GM23338 (cell line): ENCODE results near the gene STX17. TPM values are rescaled to one million over a fixed set of nuclear protein-coding genes. Genes with fewer than 3 reads are reported as not detected.

Experiments used
- ATAC-seq: fragments of 200-7000 bp; cut with Tn5 transposase; 3 replicates; pipeline ENCODE4 v1.9.1; 2020
- DNase-seq: peaks from one replicate; pipeline ENCODE4 v3.0.0-alpha.2; 2015; ENCODE audit warnings: low spot score
- H2AFZ ChIP-seq: fragments of 200-600 bp; sonication (generic); 2 replicates; pipeline ENCODE4 v1.8.0; 2016; ENCODE audit warnings: antibody characterized with exemption, mild to moderate bottlenecking, moderate library complexity
- H3F3A ChIP-seq: fragments of 200-600 bp; sonication (generic); replicated peaks from 2 replicates; pipeline ENCODE4 v1.8.0; 2017; ENCODE audit warnings: antibody characterized with exemption, mixed run types, low read depth
- H3K27ac ChIP-seq: fragments of 200-600 bp; sonication (generic); 2 replicates; pipeline ENCODE4 v1.6.1; 2016; ENCODE audit warnings: low read depth
- H3K27me3 ChIP-seq: fragments of 200-600 bp; sonication (generic); 2 replicates; pipeline ENCODE4 v1.8.0; 2016; ENCODE audit warnings: mild to moderate bottlenecking, mixed run types, moderate library complexity; ENCODE audit not compliant: insufficient read depth
- H3K36me3 ChIP-seq: fragments of 200-600 bp; sonication (generic); 2 replicates; pipeline ENCODE4 v1.8.0; 2016; ENCODE audit warnings: mild to moderate bottlenecking; ENCODE audit not compliant: insufficient read depth
- H3K4me1 ChIP-seq: fragments of 200-600 bp; sonication (generic); 2 replicates; pipeline ENCODE4 v1.8.0; 2016; ENCODE audit warnings: mild to moderate bottlenecking, moderate library complexity; ENCODE audit not compliant: insufficient read depth
- H3K4me2 ChIP-seq: fragments of 200-600 bp; sonication (generic); 2 replicates; pipeline ENCODE4 v1.7.1; 2017; ENCODE audit warnings: mixed run types
- H3K4me3 ChIP-seq: fragments of 200-600 bp; sonication (generic); 2 replicates; pipeline ENCODE4 v1.6.1; 2016; ENCODE audit warnings: mixed run types
- H3K79me2 ChIP-seq: fragments of 200-600 bp; sonication (generic); replicated peaks from 2 replicates; pipeline ENCODE4 v1.8.0; 2017; ENCODE audit warnings: mild to moderate bottlenecking; ENCODE audit not compliant: insufficient read depth
- H3K9me2 ChIP-seq: fragments of 200-600 bp; sonication (generic); 2 replicates; pipeline ENCODE4 v1.8.0; 2017; ENCODE audit not compliant: insufficient read depth
- H4K20me1 ChIP-seq: fragments of 200-600 bp; sonication (generic); replicated peaks from 2 replicates; pipeline ENCODE4 v1.8.0; 2017; ENCODE audit warnings: mild to moderate bottlenecking; ENCODE audit not compliant: insufficient read depth
- H3K27ac Mint-ChIP-seq: 2 replicates; pipeline ENCODE4 v1.8.0; 2020; ENCODE audit warnings: inconsistent platforms, mild to moderate bottlenecking, moderate library complexity, mixed read lengths
- H3K27me3 Mint-ChIP-seq: 3 replicates; pipeline ENCODE4 v1.8.0; 2022; ENCODE audit warnings: low read depth, mild to moderate bottlenecking, moderate library complexity, mixed read lengths, inconsistent platforms; ENCODE audit not compliant: insufficient read depth, poor library complexity
- H3K36me3 Mint-ChIP-seq: 3 replicates; pipeline ENCODE4 v1.8.0; 2021; ENCODE audit warnings: low read depth, mild to moderate bottlenecking, inconsistent platforms, moderate library complexity, mixed read lengths
- H3K4me1 Mint-ChIP-seq: 3 replicates; pipeline ENCODE4 v1.8.0; 2020; ENCODE audit warnings: mild to moderate bottlenecking, inconsistent platforms, mixed read lengths
- H3K4me3 Mint-ChIP-seq: 3 replicates; pipeline ENCODE4 v1.8.0; 2021; ENCODE audit warnings: moderate library complexity, mild to moderate bottlenecking, inconsistent platforms, mixed read lengths
- H3K9me3 Mint-ChIP-seq: 3 replicates; pipeline ENCODE4 v1.8.0; 2020; ENCODE audit warnings: moderate library complexity, mild to moderate bottlenecking, inconsistent platforms, mixed read lengths
- NANOG ChIP-seq: IDR thresholded peaks from 2 replicates; pipeline ENCODE4 v1.6.1; 2016; ENCODE audit warnings: antibody characterized with exemption, borderline replicate concordance
- ZNF114 ChIP-seq: fragments of 250-450 bp; sonication (Bioruptor Pico); IDR thresholded peaks from 2 replicates; pipeline ENCODE4 v1.5.0; 2020; ENCODE audit warnings: mild to moderate bottlenecking, moderate library complexity
- polyA plus RNA-seq: library from polyadenylated mRNA; unstranded; fragments of >200 nt; fragmentation: Nextera tagmentation; extraction: Ambion mirVana; gene quantifications from 2 replicates; pipeline ENCODE4 v1.2.1, GENCODE V29; 2016
- total RNA-seq: library from RNA; depleted of rRNA; stranded (reverse); fragments of >200 nt; shearing (Covaris generic); gene quantifications from 2 replicates; pipeline ENCODE4 v1.2.3, GENCODE V29; 2014
- TF ChIP-seq, protein P1 (sequence below), 2 experiments: fragments of 200-600 bp in 1 of 2; sonication (generic) in 1 of 2; conservative IDR thresholded peaks; 2 replicates each; pipeline versions ENCODE4 v1.5.1 to v1.6.1; 2016 to 2017; ENCODE audit warnings: antibody characterized with exemption in 2 of 2, low read depth in 2 of 2, mild to moderate bottlenecking in 2 of 2, moderate library complexity in 1 of 2
- TF ChIP-seq, protein P2 (sequence below): fragments of 250-450 bp; sonication (Bioruptor Pico); IDR thresholded peaks from 2 replicates; pipeline ENCODE4 v1.5.0; 2020; ENCODE audit warnings: mild to moderate bottlenecking, moderate library complexity
- TF ChIP-seq, protein P3 (sequence below): IDR thresholded peaks from 2 replicates; pipeline ENCODE4 v1.6.1; 2016; ENCODE audit warnings: antibody characterized with exemption

STX17 gene
- total and polyA plus RNA-seq, 2 experiments from 2014 or later: 12.9 to 24.2 TPM

- H3K4me1 Mint-ChIP-seq: no peaks in the 10 kb centered on the region
- H3K4me2 ChIP-seq: no peak overlapping the region
- ATAC-seq (no peak), DNase-seq (no peak)
- no peak overlapping the region for H3K27ac Mint-ChIP-seq
- H3K9me2 ChIP-seq: no peaks in the 10 kb centered on the region; the same call in none of the 2 replicates
- no peak overlapping the region for H2AFZ ChIP-seq
- no peaks in the 10 kb centered on the region for H3K27me3 Mint-ChIP-seq
- no peak overlapping the region for H3K27ac ChIP-seq
- H3K79me2 ChIP-seq: no peaks in the 10 kb centered on the region
- TF ChIP-seq, protein P1, sequence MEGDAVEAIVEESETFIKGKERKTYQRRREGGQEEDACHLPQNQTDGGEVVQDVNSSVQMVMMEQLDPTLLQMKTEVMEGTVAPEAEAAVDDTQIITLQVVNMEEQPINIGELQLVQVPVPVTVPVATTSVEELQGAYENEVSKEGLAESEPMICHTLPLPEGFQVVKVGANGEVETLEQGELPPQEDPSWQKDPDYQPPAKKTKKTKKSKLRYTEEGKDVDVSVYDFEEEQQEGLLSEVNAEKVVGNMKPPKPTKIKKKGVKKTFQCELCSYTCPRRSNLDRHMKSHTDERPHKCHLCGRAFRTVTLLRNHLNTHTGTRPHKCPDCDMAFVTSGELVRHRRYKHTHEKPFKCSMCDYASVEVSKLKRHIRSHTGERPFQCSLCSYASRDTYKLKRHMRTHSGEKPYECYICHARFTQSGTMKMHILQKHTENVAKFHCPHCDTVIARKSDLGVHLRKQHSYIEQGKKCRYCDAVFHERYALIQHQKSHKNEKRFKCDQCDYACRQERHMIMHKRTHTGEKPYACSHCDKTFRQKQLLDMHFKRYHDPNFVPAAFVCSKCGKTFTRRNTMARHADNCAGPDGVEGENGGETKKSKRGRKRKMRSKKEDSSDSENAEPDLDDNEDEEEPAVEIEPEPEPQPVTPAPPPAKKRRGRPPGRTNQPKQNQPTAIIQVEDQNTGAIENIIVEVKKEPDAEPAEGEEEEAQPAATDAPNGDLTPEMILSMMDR (conservative IDR thresholded peaks at IDR 0.05; ENCODE audit: low read depth in 2 of 2): no peak
- no peak for TF ChIP-seq ZNF114 (CRISPR knock-in tag)
- no peak for TF ChIP-seq NANOG
- TF ChIP-seq, protein P2, sequence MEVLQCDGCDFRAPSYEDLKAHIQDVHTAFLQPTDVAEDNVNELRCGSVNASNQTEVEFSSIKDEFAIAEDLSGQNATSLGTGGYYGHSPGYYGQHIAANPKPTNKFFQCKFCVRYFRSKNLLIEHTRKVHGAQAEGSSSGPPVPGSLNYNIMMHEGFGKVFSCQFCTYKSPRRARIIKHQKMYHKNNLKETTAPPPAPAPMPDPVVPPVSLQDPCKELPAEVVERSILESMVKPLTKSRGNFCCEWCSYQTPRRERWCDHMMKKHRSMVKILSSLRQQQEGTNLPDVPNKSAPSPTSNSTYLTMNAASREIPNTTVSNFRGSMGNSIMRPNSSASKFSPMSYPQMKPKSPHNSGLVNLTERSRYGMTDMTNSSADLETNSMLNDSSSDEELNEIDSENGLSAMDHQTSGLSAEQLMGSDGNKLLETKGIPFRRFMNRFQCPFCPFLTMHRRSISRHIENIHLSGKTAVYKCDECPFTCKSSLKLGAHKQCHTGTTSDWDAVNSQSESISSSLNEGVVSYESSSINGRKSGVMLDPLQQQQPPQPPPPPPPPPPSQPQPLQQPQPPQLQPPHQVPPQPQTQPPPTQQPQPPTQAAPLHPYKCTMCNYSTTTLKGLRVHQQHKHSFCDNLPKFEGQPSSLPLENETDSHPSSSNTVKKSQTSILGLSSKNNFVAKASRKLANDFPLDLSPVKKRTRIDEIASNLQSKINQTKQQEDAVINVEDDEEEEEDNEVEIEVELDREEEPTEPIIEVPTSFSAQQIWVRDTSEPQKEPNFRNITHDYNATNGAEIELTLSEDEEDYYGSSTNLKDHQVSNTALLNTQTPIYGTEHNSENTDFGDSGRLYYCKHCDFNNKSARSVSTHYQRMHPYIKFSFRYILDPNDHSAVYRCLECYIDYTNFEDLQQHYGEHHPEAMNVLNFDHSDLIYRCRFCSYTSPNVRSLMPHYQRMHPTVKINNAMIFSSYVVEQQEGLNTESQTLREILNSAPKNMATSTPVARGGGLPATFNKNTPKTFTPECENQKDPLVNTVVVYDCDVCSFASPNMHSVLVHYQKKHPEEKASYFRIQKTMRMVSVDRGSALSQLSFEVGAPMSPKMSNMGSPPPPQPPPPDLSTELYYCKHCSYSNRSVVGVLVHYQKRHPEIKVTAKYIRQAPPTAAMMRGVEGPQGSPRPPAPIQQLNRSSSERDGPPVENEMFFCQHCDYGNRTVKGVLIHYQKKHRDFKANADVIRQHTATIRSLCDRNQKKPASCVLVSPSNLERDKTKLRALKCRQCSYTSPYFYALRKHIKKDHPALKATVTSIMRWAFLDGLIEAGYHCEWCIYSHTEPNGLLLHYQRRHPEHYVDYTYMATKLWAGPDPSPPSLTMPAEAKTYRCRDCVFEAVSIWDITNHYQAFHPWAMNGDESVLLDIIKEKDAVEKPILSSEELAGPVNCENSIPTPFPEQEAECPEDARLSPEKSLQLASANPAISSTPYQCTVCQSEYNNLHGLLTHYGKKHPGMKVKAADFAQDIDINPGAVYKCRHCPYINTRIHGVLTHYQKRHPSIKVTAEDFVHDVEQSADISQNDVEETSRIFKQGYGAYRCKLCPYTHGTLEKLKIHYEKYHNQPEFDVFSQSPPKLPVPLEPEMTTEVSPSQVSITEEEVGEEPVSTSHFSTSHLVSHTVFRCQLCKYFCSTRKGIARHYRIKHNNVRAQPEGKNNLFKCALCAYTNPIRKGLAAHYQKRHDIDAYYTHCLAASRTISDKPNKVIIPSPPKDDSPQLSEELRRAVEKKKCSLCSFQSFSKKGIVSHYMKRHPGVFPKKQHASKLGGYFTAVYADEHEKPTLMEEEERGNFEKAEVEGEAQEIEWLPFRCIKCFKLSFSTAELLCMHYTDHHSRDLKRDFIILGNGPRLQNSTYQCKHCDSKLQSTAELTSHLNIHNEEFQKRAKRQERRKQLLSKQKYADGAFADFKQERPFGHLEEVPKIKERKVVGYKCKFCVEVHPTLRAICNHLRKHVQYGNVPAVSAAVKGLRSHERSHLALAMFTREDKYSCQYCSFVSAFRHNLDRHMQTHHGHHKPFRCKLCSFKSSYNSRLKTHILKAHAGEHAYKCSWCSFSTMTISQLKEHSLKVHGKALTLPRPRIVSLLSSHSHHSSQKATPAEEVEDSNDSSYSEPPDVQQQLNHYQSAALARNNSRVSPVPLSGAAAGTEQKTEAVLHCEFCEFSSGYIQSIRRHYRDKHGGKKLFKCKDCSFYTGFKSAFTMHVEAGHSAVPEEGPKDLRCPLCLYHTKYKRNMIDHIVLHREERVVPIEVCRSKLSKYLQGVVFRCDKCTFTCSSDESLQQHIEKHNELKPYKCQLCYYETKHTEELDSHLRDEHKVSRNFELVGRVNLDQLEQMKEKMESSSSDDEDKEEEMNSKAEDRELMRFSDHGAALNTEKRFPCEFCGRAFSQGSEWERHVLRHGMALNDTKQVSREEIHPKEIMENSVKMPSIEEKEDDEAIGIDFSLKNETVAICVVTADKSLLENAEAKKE: no peak
- TF ChIP-seq, protein P3, sequence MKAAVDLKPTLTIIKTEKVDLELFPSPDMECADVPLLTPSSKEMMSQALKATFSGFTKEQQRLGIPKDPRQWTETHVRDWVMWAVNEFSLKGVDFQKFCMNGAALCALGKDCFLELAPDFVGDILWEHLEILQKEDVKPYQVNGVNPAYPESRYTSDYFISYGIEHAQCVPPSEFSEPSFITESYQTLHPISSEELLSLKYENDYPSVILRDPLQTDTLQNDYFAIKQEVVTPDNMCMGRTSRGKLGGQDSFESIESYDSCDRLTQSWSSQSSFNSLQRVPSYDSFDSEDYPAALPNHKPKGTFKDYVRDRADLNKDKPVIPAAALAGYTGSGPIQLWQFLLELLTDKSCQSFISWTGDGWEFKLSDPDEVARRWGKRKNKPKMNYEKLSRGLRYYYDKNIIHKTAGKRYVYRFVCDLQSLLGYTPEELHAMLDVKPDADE: no peak
- no peaks in the 10 kb centered on the region for H3K36me3 ChIP-seq
- no peaks in the 10 kb centered on the region for H3F3A ChIP-seq
- H3K9me3 Mint-ChIP-seq: no peaks in the 10 kb centered on the region; the same call in 1 of the 3 replicates
- no peaks in the 10 kb centered on the region for H3K4me1 ChIP-seq
- H4K20me1 ChIP-seq: no peaks in the 10 kb centered on the region
- H3K27me3 ChIP-seq: no peaks in the 10 kb centered on the region
- H3K4me3 Mint-ChIP-seq: no peak overlapping the region
- no peaks in the 10 kb centered on the region for H3K36me3 Mint-ChIP-seq
- H3K4me3 ChIP-seq: no peak overlapping the region
Measured at GRCh38 chr9:99878651-99879050, 27.8 kb upstream of the STX17 start.
